GM12878 (cell line): ENCODE measurements around the gene KCNAB2. TPM values are rescaled to one million over a fixed set of nuclear protein-coding genes. Genes with fewer than 3 reads are reported as not detected.

Experiments used
- ATAC-seq: fragments of 200-7000 bp; cut with Tn5 transposase; 3 replicates; pipeline ENCODE4 v1.9.1; 2020; ENCODE audit warnings: mild to moderate bottlenecking, moderate library complexity
- BruUV-seq: library from RNA; stranded (reverse); fragments of 400-500 nt; replicated peaks from 2 replicates; lab custom pipeline; 2021; lab: Mats Ljungman, UMichigan
- CTCF ChIA-PET: fragments of 300-600 bp; sonication (Branson Sonifier 250); formaldehyde crosslinking; extraction: SDS; loops from one replicate; lab custom pipeline; 2021; ENCODE audit warnings: inconsistent platforms; lab: Yijun Ruan, JAX
- POLR2A ChIA-PET: fragments of 350-600 bp; formaldehyde crosslinking; extraction: SDS; loops from one replicate; lab custom pipeline; 2021; ENCODE audit warnings: inconsistent platforms; lab: Charles Lee
- RAD21 ChIA-PET: fragments of 300-600 bp; sonication (Branson Sonifier 250); formaldehyde crosslinking; loops from one replicate; lab custom pipeline; 2023; ENCODE audit warnings: antibody characterized with exemption; ENCODE audit not compliant: unreplicated experiment; lab: Charles Lee
- SMC1A ChIA-PET: fragments of 300-600 bp; sonication (Branson Sonifier 250); formaldehyde crosslinking; loops from one replicate; lab custom pipeline; 2023; ENCODE audit not compliant: unreplicated experiment, uncharacterized antibody; lab: Charles Lee
- DNase-seq: peaks from one replicate; pipeline ENCODE4 v3.0.0-alpha.2; 2011; ENCODE audit warnings: low read depth, low spot score
- FAIRE-seq: peaks from 3 replicates; lab custom pipeline; 2011; peaks lifted over from hg19 to GRCh38; lab: Jason Lieb, UNC
- H2AFZ ChIP-seq: 2 replicates; pipeline ENCODE4 v1.6.0; 2011; ENCODE audit warnings: low read depth, low read length, control low read depth; ENCODE audit not compliant: control insufficient read depth
- H3K27ac ChIP-seq: 2 replicates; pipeline ENCODE4 v1.5.1; 2011; ENCODE audit warnings: control low read depth; ENCODE audit not compliant: control insufficient read depth, insufficient read depth
- H3K27me3 ChIP-seq, 2 experiments: replicated peaks in 1 of 2; 2 replicates each; pipeline versions ENCODE4 v1.6.0 to v1.6.1; 2011; ENCODE audit warnings: low read length in 1 of 2; ENCODE audit not compliant: control insufficient read depth in 2 of 2, insufficient read depth in 2 of 2
- H3K36me3 ChIP-seq, 2 experiments: 2 replicates each; pipeline ENCODE4 v1.5.1; 2011; ENCODE audit warnings: low read length in 1 of 2; ENCODE audit not compliant: control insufficient read depth in 2 of 2, insufficient read depth in 2 of 2
- H3K4me1 ChIP-seq: 2 replicates; pipeline ENCODE4 v1.6.1; 2011; ENCODE audit warnings: mild to moderate bottlenecking, low read length, moderate library complexity, mixed read lengths; ENCODE audit not compliant: control insufficient read depth, insufficient read depth
- H3K4me2 ChIP-seq: 2 replicates; pipeline ENCODE4 v1.6.0; 2011; ENCODE audit warnings: control low read depth; ENCODE audit not compliant: control insufficient read depth, insufficient read depth
- H3K4me3 ChIP-seq: fragments of 200-600 bp; sonication (generic); 2 replicates; pipeline ENCODE4 v1.5.1; 2016
- H3K79me2 ChIP-seq: 2 replicates; pipeline ENCODE4 v1.6.0; 2011; ENCODE audit warnings: low read length; ENCODE audit not compliant: control insufficient read depth, insufficient read depth
- H3K9ac ChIP-seq: 2 replicates; pipeline ENCODE4 v1.8.0; 2011; ENCODE audit warnings: low read length, control low read depth, mixed read lengths; ENCODE audit not compliant: control insufficient read depth, insufficient read depth
- H3K9me3 ChIP-seq: replicated peaks from 3 replicates; pipeline ENCODE4 v1.5.1; 2011; ENCODE audit warnings: mild to moderate bottlenecking, low read length; ENCODE audit not compliant: control insufficient read depth, insufficient read depth
- H4K20me1 ChIP-seq: 2 replicates; pipeline ENCODE4 v1.6.0; 2011; ENCODE audit not compliant: control insufficient read depth, insufficient read depth
- IKZF1 ChIP-seq: fragments of 450-650 bp; conservative IDR thresholded peaks from 2 replicates; pipeline ENCODE4 v1.6.1; 2017; ENCODE audit warnings: antibody characterized with exemption, mild to moderate bottlenecking
- NRF1 ChIP-seq: conservative IDR thresholded peaks from 2 replicates; pipeline ENCODE4 v1.6.1; 2011; ENCODE audit warnings: mild to moderate bottlenecking, low read depth, low read length, improper control_type of control experiment
- PAX5 ChIP-seq: IDR thresholded peaks from 2 replicates; pipeline ENCODE4 v1.6.1; 2011; ENCODE audit warnings: low read depth, low read length, borderline replicate concordance
- SREBF1 ChIP-seq: IDR thresholded peaks from 2 replicates; pipeline ENCODE4 v1.6.1; 2012; ENCODE audit warnings: mild to moderate bottlenecking, low read length
- TARDBP ChIP-seq: IDR thresholded peaks from 2 replicates; pipeline ENCODE4 v1.6.1; 2016; ENCODE audit warnings: borderline replicate concordance
- TCF12 ChIP-seq: IDR thresholded peaks from 2 replicates; pipeline ENCODE4 v1.6.1; 2011; ENCODE audit warnings: low read depth, mild to moderate bottlenecking, low read length
- WRNIP1 ChIP-seq: IDR thresholded peaks from 2 replicates; pipeline ENCODE4 v1.6.1; 2011; ENCODE audit warnings: low read depth, low read length, improper control_type of control experiment, borderline replicate concordance
- WGBS: methylation state at CpG from one replicate; pipeline ENCODE4 v1.1.6; 2016; ENCODE audit warnings: low lambda C conversion rate; ENCODE audit not compliant: insufficient replicate concordance, insufficient coverage; ENCODE audit errors: missing lambda C conversion rate; 5-methylcytosine and 5-hydroxymethylcytosine counted together
- in situ Hi-C: fragments of 300-500 bp; cut with MboI; formaldehyde crosslinking; loops from 9 replicates; pipeline ENCODE4 v1.14.3; 2018; ENCODE audit warnings: mixed read lengths
- intact Hi-C: fragments of 100-400 bp; cut with micrococcal nuclease; formaldehyde crosslinking; loops from one replicate; pipeline ENCODE4 v1.14.2; 2022; ENCODE audit not compliant: unreplicated experiment
- polyA plus RNA-seq, 11 experiments: library from polyadenylated mRNA; depleted of rRNA in 4 of 11; unstranded in 6 of 11; stranded (reverse) in 5 of 11; fragments of >200 nt; fragmentation: Nextera tagmentation in 4 of 11; fragmentation: Illumina TruSeq in 1 of 11; extraction: Ambion mirVana in 4 of 11; extraction: Trizol in 1 of 11; gene quantifications; 1 replicate in 1 of 11; 2 replicates in 10 of 11; pipeline versions ENCODE4 v1.2.1 to v1.2.3, GENCODE V29; 2011 to 2016; ENCODE audit warnings: inconsistent platforms in 2 of 11, missing spikeins in 2 of 11, low read depth in 1 of 11
- total RNA-seq, 4 experiments: library from RNA; depleted of rRNA in 3 of 4; stranded (reverse); fragments of >200 nt in 3 of 4; fragmentation: Illumina TruSeq in 1 of 4; extraction: Trizol in 1 of 4; gene quantifications; 2 replicates each; pipeline versions ENCODE4 v1.2.1 to v1.2.3, GENCODE V29; 2013 to 2021
- TF ChIP-seq, protein P1 (sequence below): IDR thresholded peaks from 2 replicates; pipeline ENCODE4 v1.6.1; 2012; ENCODE audit warnings: low read depth, low read length, improper control_type of control experiment
- TF ChIP-seq, protein P2 (sequence below): fragments of 450-650 bp; IDR thresholded peaks from 2 replicates; pipeline ENCODE4 v1.6.1; 2017; ENCODE audit warnings: borderline replicate concordance

The KCNAB2 gene
- total and polyA plus RNA-seq, 10 of the 15 experiments (the other 5 are each of a cell fraction or from before 2014, with no cell fraction given), result 2.9 to 123 (median 62.4) TPM

- TF ChIP-seq WRNIP1, result no peak
- no peak for TF ChIP-seq SREBF1
- no peak for TF ChIP-seq IKZF1
- TF ChIP-seq, protein P1, sequence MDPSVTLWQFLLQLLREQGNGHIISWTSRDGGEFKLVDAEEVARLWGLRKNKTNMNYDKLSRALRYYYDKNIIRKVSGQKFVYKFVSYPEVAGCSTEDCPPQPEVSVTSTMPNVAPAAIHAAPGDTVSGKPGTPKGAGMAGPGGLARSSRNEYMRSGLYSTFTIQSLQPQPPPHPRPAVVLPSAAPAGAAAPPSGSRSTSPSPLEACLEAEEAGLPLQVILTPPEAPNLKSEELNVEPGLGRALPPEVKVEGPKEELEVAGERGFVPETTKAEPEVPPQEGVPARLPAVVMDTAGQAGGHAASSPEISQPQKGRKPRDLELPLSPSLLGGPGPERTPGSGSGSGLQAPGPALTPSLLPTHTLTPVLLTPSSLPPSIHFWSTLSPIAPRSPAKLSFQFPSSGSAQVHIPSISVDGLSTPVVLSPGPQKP, result no peak
These were observed 44.6 kb downstream of the KCNAB2 start (continued) for GRCh38 chr1:6090288-6090687.

GRCh38 chr1:6090996-6091822, 45.5 kb downstream of the KCNAB2 start:
- no peak for FAIRE-seq
- ChIA-PET RAD21 (no interaction called here), SMC1A (no interaction called here), POLR2A (no interaction called here), CTCF (no interaction called here)
- H3K4me3 ChIP-seq, result no peak overlapping the region
- H3K4me2 ChIP-seq, result no peak overlapping the region
- no peaks in the 10 kb centered on the region for H3K9me3 ChIP-seq
- H3K9ac ChIP-seq, result no peak overlapping the region
- ATAC-seq, result no peak
- H3K27ac ChIP-seq, result no peak overlapping the region
- H3K27me3 ChIP-seq, result no peaks in the 10 kb centered on the region
- TF ChIP-seq TARDBP (no peak), NRF1 (no peak), PAX5 (no peak), TCF12 (no peak)
- TF ChIP-seq, protein P2, sequence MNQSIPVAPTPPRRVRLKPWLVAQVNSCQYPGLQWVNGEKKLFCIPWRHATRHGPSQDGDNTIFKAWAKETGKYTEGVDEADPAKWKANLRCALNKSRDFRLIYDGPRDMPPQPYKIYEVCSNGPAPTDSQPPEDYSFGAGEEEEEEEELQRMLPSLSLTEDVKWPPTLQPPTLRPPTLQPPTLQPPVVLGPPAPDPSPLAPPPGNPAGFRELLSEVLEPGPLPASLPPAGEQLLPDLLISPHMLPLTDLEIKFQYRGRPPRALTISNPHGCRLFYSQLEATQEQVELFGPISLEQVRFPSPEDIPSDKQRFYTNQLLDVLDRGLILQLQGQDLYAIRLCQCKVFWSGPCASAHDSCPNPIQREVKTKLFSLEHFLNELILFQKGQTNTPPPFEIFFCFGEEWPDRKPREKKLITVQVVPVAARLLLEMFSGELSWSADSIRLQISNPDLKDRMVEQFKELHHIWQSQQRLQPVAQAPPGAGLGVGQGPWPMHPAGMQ, result no peak
- TF ChIP-seq, all 136 proteins: peak for 0
- intact Hi-C loops, result no loop called here
- no peak for DNase-seq
- Histone ChIP-seq H3K79me2 (no peaks in the 10 kb centered on the region), H4K20me1 (no peaks in the 10 kb centered on the region), H2AFZ (no peak overlapping the region), H3K36me3 (peaks cover 0 to 6% of the 10 kb centered on the region in 2 experiments; a peak in 3 of 4 replicates), H3K4me1 (no peaks in the 10 kb centered on the region)
- in situ Hi-C loops, result no loop called here
- WGBS, result 93% methylated on average over 19 of the region's 25 CpGs
- no TSS peak for BruUV-seq
